ENCODE results near the gene DNER.

Gene DNER

GRCh38 chr2:229575569-229576315 is 138.6 kb downstream of the DNER start:
- H3K4me3 ChIP-seq (ENCODE audit: low read depth, low read length) = no peak overlapping the region
- CTCF ChIA-PET = no interaction called here
- DNase-seq (ENCODE audit: low read depth, low spot score) = no peak
- no peak for TF ChIP-seq CTCF (IDR thresholded peaks at IDR 0.05; ENCODE audit: insufficient read depth, low read length, missing control alignments)
- POLR2A ChIA-PET = no interaction called here

GRCh38 chr2:229572507-229573271 is 141.7 kb downstream of the DNER start:
- no peak for DNase-seq (ENCODE audit: low read depth, low spot score)
- CTCF ChIA-PET = no interaction called here
- POLR2A ChIA-PET = no interaction called here
- no peak for TF ChIP-seq CTCF (IDR thresholded peaks at IDR 0.05; ENCODE audit: insufficient read depth, low read length, missing control alignments)
- no peak overlapping the region for H3K4me3 ChIP-seq (ENCODE audit: low read depth, low read length)

DNA sequence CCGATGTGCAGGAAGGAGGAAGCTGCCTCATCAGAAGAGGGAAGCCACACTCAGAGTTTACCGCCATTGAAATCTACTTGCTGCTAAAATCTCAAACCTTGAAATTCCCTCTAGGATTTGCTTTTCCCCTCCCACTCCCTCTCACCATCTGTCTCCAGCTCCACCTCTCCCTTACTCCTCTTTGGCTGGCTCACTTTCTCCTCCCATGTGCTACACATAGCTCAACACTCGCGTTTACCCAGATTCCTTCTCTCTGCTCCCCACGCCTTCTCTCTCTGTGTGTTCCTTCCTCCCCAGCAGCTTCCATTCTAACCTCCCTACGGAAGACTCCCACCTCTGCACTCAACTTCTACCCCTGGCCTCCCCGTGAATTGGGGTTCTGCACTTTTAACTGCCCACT is 143.1 kb downstream of the DNER start:
- no peak overlapping the region for H3K4me3 ChIP-seq (ENCODE audit: low read depth, low read length)
- DNase-seq (ENCODE audit: low read depth, low spot score) = no peak
- CTCF ChIA-PET = no interaction called here
- TF ChIP-seq CTCF (IDR thresholded peaks at IDR 0.05; ENCODE audit: insufficient read depth, low read length, missing control alignments) = no peak
- POLR2A ChIA-PET = no interaction called here

- POLR2A ChIA-PET = no interaction called here
- H3K4me3 ChIP-seq (ENCODE audit: low read depth, low read length) = no peak overlapping the region
- no peak for TF ChIP-seq CTCF (IDR thresholded peaks at IDR 0.05; ENCODE audit: insufficient read depth, low read length, missing control alignments)
- no peak for DNase-seq (ENCODE audit: low read depth, low spot score)
- CTCF ChIA-PET = no interaction called here
These were observed 148.0 kb downstream of the DNER start for GRCh38 chr2:229566370-229566769.

- TF ChIP-seq CTCF (IDR thresholded peaks at IDR 0.05; ENCODE audit: insufficient read depth, low read length, missing control alignments) = no peak
- no peak for DNase-seq (ENCODE audit: low read depth, low spot score)
- ChIA-PET POLR2A (no interaction called here), CTCF (no interaction called here)
- no peak overlapping the region for H3K4me3 ChIP-seq (ENCODE audit: low read depth, low read length)
These were observed 150.0 kb downstream of the DNER start for GRCh38 chr2:229564300-229564907.

DNA sequence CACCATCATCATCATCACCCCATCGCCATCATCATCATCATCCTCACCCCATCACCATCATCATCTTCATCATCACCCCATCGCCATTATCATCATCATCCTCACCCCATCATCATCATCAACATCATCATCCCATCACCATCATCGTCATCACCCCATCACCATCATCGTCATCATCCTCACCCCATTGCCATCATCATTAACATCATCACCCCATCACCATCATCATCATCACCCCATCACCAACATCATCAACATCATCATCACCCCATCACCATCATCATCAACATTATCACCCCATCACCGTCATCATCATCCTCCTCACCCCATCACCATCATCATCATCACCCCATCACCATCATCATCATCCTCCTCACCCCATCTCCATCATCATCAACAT is 151.0 kb downstream of the DNER start:
- H3K4me3 ChIP-seq (ENCODE audit: low read depth, low read length) = no peak overlapping the region
- ChIA-PET CTCF (no interaction called here), POLR2A (no interaction called here)

More for the DNA sequence above, 151.0 kb downstream of the DNER start:
- TF ChIP-seq CTCF (IDR thresholded peaks at IDR 0.05; ENCODE audit: insufficient read depth, low read length, missing control alignments) = no peak
- no peak for DNase-seq (ENCODE audit: low read depth, low spot score)
